Upper lobe of left lung (tissue), 4 donors: ENCODE data around the gene MTHFD1L.
"Not testable (repeated sequence)": the region's sequence is repeated elsewhere in the genome, so short reads cannot be mapped to it uniquely, and the experiment has no call there.

Experiments
- POLR2AphosphoS5 ChIP-seq, 2 donors: sonication (generic); formaldehyde crosslinking; IDR thresholded peaks; one replicate each; pipeline ENCODE4 v1.5.1; 2017; ENCODE audit warnings: antibody characterized with exemption in 2 of 2
- TF ChIP-seq, protein P1 (sequence below), 6 experiments: fragments of 450-650 bp in 4 of 6; fragments of 200-600 bp in 2 of 6; sonication (generic) in 2 of 6; IDR thresholded peaks; one replicate each; pipeline ENCODE4 v1.5.1; 2016 to 2019; ENCODE audit warnings: antibody characterized with exemption in 6 of 6

DNA sequence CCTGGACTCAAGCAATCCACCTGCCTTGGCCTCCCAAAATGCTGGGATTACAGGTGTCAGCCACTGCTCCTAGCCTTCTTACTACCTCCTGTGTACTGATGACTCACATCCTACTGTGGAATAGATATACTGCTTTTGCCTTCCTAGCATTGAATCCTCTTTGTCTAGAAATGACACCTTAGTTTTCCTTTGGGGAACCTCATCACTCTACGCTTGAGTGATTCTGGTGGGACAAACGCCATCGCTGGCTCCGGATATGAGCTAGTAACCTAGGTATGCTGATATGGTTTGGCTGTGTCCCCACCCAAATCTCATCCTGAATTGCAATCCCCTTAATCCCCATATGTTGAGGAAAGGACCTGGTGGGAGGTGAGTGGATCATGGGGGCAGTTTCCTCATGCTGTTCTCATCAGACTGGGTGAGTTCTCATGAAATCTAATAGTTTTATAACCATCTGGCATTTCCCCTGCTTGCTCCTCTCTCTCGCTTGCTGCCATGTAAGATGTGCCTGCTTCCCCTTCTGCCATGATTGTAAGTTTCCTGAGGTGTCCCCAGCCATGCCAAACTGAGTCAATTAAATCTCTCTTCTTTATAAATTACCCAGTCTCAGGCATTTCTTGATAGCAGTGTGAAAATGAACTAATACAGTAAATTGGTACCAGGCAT is 261.8 kb downstream of the MTHFD1L start:
- TF ChIP-seq, protein P1, sequence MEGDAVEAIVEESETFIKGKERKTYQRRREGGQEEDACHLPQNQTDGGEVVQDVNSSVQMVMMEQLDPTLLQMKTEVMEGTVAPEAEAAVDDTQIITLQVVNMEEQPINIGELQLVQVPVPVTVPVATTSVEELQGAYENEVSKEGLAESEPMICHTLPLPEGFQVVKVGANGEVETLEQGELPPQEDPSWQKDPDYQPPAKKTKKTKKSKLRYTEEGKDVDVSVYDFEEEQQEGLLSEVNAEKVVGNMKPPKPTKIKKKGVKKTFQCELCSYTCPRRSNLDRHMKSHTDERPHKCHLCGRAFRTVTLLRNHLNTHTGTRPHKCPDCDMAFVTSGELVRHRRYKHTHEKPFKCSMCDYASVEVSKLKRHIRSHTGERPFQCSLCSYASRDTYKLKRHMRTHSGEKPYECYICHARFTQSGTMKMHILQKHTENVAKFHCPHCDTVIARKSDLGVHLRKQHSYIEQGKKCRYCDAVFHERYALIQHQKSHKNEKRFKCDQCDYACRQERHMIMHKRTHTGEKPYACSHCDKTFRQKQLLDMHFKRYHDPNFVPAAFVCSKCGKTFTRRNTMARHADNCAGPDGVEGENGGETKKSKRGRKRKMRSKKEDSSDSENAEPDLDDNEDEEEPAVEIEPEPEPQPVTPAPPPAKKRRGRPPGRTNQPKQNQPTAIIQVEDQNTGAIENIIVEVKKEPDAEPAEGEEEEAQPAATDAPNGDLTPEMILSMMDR (IDR thresholded peaks at IDR 0.05): not testable (repeated sequence)
- not testable (repeated sequence) for TF ChIP-seq POLR2AphosphoS5 (IDR thresholded peaks at IDR 0.05)
